HepG2 (cell line): Measurements from ENCODE around the gene BEND3. TPM values are rescaled to one million over a fixed set of nuclear protein-coding genes. Genes with fewer than 3 reads are reported as not detected.
A peak's percentile ranks its signal among the peaks of the same experiment; 100 is the strongest.

Source experiments
- DMAP1 ChIP-seq: IDR thresholded peaks from 2 replicates; pipeline ENCODE4 v1.6.1; 2016
- HNF4G ChIP-seq, 2 experiments: sonication (generic) in 1 of 2; formaldehyde crosslinking in 1 of 2; IDR thresholded peaks; 2 replicates each; pipeline versions ENCODE4 v1.4.0 to v1.6.1; 2011 to 2020; ENCODE audit warnings: borderline replicate concordance in 2 of 2, low read depth in 2 of 2, mild to moderate bottlenecking in 2 of 2, low read length in 1 of 2, missing genetic modification reagents in 1 of 2, moderate library complexity in 1 of 2
- NFE2L2 ChIP-seq: fragments of 150-350 bp; IDR thresholded peaks from 2 replicates; pipeline ENCODE4 v1.6.1; 2014; ENCODE audit warnings: low read length
- RFXAP ChIP-seq: sonication (generic); formaldehyde crosslinking; IDR thresholded peaks from 2 replicates; pipeline ENCODE4 v1.4.0; 2020; ENCODE audit warnings: missing genetic modification reagents, borderline replicate concordance
- SP4 ChIP-seq: sonication (generic); formaldehyde crosslinking; IDR thresholded peaks from 2 replicates; pipeline ENCODE4 v1.8.1; 2023; ENCODE audit warnings: mild to moderate bottlenecking, missing genetic modification reagents
- ZBTB21 ChIP-seq: sonication (generic); formaldehyde crosslinking; IDR thresholded peaks from 2 replicates; pipeline ENCODE4 v1.4.0; 2020; ENCODE audit warnings: missing genetic modification reagents
- ZNF766 ChIP-seq: sonication (generic); formaldehyde crosslinking; IDR thresholded peaks from 2 replicates; pipeline ENCODE4 v1.5.0; 2020; ENCODE audit warnings: missing genetic modification reagents, borderline replicate concordance
- ZSCAN20 ChIP-seq: sonication (generic); formaldehyde crosslinking; IDR thresholded peaks from 2 replicates; pipeline ENCODE4 v1.4.0; 2020; ENCODE audit warnings: missing genetic modification reagents, mild to moderate bottlenecking, borderline replicate concordance
- polyA plus RNA-seq, 8 experiments: library from polyadenylated mRNA; depleted of rRNA in 3 of 8; stranded (reverse) in 7 of 8; unstranded in 1 of 8; fragments of >200 nt; fragmentation: Illumina TruSeq in 4 of 8; extraction: Trizol in 4 of 8; gene quantifications; 2 replicates each; pipeline versions ENCODE4 v1.2.1 to v1.2.3, GENCODE V29; 2011 to 2016; ENCODE audit warnings: low read depth in 4 of 8, missing spikeins in 1 of 8, mixed read lengths in 1 of 8; ENCODE audit not compliant: insufficient read depth in 1 of 8
- total RNA-seq, 5 experiments: library from RNA; depleted of rRNA; stranded (reverse); fragments of >200 nt; fragmentation: Illumina TruSeq; extraction: Trizol; gene quantifications; 2 replicates each; pipeline ENCODE4 v1.2.3, GENCODE V29; 2016; ENCODE audit warnings: low read depth in 1 of 5
- TF ChIP-seq, protein P1 (sequence below), 2 experiments: sonication (generic) in 1 of 2; formaldehyde crosslinking in 1 of 2; IDR thresholded peaks; 2 replicates each; pipeline versions ENCODE4 v1.4.0 to v1.6.1; 2016 to 2020; ENCODE audit warnings: borderline replicate concordance in 1 of 2, low read depth in 1 of 2, mild to moderate bottlenecking in 1 of 2, missing genetic modification reagents in 1 of 2
- TF ChIP-seq, protein P2 (sequence below): IDR thresholded peaks from 2 replicates; pipeline ENCODE4 v1.4.0; 2020; ENCODE audit warnings: mild to moderate bottlenecking, missing genetic modification reagents
- TF ChIP-seq, protein P3 (sequence below): sonication (generic); formaldehyde crosslinking; IDR thresholded peaks from 2 replicates; pipeline ENCODE4 v1.9.0; 2021; ENCODE audit warnings: mild to moderate bottlenecking, missing genetic modification reagents

Gene BEND3
- total and polyA plus RNA-seq, 2 of the 13 experiments (the other 11 are each of a cell fraction or from before 2014, with no cell fraction given), result 1.4 to 5.8 TPM

DNA sequence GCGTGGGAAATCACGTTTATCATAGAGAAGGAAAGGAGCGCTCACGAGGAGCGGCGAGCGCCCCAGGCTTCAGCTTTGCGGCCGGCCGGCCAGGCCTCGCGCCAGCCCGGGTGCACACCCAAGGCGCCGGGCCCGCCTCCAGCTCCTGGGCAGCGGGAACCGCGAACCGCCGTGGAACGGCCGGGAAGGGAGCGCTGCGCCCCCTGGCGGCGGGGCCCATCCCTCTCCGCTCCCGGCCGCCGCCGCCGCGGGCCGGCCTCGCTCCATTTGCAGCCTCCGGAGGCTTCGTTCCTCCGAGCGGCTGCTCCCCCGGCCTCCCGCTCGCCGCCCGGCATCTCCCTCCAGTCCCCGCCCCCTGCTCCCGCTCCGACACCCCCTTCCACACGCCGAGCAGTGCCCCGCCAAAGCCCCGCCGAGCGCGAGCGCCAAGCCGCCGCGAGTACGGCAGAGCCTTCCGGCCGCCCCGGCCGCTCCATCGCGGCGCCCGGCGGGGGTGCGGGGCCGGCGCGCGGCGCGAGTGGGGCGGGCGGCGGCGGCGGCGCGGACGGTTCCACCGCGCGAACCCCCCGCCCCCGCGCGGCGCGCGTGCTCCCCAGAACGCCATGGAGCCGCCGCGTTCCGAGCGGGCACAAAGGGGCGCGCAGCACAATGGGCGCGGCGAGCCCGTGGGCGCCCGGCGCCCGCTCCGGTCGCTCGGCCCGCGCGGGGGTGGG lies 946 bp downstream of the BEND3 start (continued):
- TF ChIP-seq, protein P1, sequence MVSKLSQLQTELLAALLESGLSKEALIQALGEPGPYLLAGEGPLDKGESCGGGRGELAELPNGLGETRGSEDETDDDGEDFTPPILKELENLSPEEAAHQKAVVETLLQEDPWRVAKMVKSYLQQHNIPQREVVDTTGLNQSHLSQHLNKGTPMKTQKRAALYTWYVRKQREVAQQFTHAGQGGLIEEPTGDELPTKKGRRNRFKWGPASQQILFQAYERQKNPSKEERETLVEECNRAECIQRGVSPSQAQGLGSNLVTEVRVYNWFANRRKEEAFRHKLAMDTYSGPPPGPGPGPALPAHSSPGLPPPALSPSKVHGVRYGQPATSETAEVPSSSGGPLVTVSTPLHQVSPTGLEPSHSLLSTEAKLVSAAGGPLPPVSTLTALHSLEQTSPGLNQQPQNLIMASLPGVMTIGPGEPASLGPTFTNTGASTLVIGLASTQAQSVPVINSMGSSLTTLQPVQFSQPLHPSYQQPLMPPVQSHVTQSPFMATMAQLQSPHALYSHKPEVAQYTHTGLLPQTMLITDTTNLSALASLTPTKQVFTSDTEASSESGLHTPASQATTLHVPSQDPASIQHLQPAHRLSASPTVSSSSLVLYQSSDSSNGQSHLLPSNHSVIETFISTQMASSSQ (IDR thresholded peaks at IDR 0.05; ENCODE audit: low read depth), result no peak
- TF ChIP-seq, protein P1 (CRISPR knock-in tag; IDR thresholded peaks at IDR 0.05; ENCODE audit: borderline replicate concordance), result no peak
- TF ChIP-seq HNF4G (IDR thresholded peaks at IDR 0.05; ENCODE audit: borderline replicate concordance, low read depth, low read length) (0 out of 2 replicates have a peak, but pooled peaks have one; percentile 13), HNF4G (CRISPR knock-in tag; IDR thresholded peaks at IDR 0.05; ENCODE audit: borderline replicate concordance, low read depth) (peak; percentile 18; the same call in 1 of the 2 replicates), DMAP1 (CRISPR knock-in tag) (no peak), ZNF766 (CRISPR knock-in tag) (no peak), ZSCAN20 (CRISPR knock-in tag) (no peak; the same call in 1 of the 2 replicates), ZBTB21 (no peak), RFXAP (CRISPR knock-in tag) (peak; percentile 83), SP4 (CRISPR knock-in tag) (peak; percentile 67; the same call in 1 of the 2 replicates), NFE2L2 (no peak)
- TF ChIP-seq, protein P2, sequence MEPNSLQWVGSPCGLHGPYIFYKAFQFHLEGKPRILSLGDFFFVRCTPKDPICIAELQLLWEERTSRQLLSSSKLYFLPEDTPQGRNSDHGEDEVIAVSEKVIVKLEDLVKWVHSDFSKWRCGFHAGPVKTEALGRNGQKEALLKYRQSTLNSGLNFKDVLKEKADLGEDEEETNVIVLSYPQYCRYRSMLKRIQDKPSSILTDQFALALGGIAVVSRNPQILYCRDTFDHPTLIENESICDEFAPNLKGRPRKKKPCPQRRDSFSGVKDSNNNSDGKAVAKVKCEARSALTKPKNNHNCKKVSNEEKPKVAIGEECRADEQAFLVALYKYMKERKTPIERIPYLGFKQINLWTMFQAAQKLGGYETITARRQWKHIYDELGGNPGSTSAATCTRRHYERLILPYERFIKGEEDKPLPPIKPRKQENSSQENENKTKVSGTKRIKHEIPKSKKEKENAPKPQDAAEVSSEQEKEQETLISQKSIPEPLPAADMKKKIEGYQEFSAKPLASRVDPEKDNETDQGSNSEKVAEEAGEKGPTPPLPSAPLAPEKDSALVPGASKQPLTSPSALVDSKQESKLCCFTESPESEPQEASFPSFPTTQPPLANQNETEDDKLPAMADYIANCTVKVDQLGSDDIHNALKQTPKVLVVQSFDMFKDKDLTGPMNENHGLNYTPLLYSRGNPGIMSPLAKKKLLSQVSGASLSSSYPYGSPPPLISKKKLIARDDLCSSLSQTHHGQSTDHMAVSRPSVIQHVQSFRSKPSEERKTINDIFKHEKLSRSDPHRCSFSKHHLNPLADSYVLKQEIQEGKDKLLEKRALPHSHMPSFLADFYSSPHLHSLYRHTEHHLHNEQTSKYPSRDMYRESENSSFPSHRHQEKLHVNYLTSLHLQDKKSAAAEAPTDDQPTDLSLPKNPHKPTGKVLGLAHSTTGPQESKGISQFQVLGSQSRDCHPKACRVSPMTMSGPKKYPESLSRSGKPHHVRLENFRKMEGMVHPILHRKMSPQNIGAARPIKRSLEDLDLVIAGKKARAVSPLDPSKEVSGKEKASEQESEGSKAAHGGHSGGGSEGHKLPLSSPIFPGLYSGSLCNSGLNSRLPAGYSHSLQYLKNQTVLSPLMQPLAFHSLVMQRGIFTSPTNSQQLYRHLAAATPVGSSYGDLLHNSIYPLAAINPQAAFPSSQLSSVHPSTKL (CRISPR knock-in tag), result peak; percentile 60; the same call in 1 of the 2 replicates
- TF ChIP-seq, protein P3, sequence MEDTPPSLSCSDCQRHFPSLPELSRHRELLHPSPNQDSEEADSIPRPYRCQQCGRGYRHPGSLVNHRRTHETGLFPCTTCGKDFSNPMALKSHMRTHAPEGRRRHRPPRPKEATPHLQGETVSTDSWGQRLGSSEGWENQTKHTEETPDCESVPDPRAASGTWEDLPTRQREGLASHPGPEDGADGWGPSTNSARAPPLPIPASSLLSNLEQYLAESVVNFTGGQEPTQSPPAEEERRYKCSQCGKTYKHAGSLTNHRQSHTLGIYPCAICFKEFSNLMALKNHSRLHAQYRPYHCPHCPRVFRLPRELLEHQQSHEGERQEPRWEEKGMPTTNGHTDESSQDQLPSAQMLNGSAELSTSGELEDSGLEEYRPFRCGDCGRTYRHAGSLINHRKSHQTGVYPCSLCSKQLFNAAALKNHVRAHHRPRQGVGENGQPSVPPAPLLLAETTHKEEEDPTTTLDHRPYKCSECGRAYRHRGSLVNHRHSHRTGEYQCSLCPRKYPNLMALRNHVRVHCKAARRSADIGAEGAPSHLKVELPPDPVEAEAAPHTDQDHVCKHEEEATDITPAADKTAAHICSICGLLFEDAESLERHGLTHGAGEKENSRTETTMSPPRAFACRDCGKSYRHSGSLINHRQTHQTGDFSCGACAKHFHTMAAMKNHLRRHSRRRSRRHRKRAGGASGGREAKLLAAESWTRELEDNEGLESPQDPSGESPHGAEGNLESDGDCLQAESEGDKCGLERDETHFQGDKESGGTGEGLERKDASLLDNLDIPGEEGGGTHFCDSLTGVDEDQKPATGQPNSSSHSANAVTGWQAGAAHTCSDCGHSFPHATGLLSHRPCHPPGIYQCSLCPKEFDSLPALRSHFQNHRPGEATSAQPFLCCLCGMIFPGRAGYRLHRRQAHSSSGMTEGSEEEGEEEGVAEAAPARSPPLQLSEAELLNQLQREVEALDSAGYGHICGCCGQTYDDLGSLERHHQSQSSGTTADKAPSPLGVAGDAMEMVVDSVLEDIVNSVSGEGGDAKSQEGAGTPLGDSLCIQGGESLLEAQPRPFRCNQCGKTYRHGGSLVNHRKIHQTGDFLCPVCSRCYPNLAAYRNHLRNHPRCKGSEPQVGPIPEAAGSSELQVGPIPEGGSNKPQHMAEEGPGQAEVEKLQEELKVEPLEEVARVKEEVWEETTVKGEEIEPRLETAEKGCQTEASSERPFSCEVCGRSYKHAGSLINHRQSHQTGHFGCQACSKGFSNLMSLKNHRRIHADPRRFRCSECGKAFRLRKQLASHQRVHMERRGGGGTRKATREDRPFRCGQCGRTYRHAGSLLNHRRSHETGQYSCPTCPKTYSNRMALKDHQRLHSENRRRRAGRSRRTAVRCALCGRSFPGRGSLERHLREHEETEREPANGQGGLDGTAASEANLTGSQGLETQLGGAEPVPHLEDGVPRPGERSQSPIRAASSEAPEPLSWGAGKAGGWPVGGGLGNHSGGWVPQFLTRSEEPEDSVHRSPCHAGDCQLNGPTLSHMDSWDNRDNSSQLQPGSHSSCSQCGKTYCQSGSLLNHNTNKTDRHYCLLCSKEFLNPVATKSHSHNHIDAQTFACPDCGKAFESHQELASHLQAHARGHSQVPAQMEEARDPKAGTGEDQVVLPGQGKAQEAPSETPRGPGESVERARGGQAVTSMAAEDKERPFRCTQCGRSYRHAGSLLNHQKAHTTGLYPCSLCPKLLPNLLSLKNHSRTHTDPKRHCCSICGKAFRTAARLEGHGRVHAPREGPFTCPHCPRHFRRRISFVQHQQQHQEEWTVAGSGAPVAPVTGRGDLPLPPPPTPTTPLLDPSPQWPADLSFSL, result no peak
